Stimulated activated naive CD8-positive, alpha-beta T cell treated with anti-CD3 and anti-CD28 coated beads, Interleukin-15, Interleukin-2, amounts not matched to agents 100 U/mL and 50 U/mL, for 24 hours (primary cell): ENCODE measurements around the gene DLG5.
A peak's percentile ranks its signal among the peaks of the same experiment; 100 is the strongest.

Source experiments
- ATAC-seq: fragments of 150-1000 bp; cut with Tn5 transposase; one replicate; pipeline ENCODE4 v1.10.0; 2021
- DNase-seq: peaks from one replicate; pipeline ENCODE4 v3.0.0; 2021

Gene DLG5

DNA sequence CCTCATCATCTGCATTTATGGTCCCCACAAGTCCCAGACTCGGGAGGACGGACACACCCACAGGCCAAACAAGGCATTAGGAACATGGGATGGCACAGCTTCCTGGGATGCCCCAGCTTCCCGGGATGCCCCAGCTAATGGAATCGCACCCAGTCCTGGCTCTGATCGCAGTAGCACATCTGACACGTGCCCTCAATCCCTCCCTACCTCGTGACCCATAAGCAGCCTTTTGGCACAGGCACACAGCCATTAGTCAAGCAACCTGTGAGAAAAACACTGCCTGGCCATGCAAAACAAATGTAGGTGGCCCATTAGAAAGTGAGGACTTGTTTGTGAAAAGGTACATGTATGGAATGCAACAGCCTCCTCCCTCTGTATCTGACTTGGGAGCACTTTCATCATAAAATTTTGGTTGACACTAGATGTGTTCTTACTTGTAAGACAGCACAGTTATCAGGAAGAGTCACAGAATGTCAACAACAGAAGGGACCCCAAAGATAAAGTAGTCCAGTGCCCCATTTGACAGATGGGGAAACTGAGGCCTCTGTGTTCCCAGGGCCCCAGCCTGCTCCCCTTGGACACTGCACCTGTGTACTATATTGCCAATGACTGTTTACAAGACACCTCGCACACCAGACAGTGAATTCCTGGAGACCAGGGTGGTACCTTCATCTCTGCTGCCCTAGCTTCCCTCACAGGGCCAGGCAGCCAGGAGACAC, 34.4 kb downstream of the DLG5 start:
- ATAC-seq: no peak
- no peak for DNase-seq

DNA sequence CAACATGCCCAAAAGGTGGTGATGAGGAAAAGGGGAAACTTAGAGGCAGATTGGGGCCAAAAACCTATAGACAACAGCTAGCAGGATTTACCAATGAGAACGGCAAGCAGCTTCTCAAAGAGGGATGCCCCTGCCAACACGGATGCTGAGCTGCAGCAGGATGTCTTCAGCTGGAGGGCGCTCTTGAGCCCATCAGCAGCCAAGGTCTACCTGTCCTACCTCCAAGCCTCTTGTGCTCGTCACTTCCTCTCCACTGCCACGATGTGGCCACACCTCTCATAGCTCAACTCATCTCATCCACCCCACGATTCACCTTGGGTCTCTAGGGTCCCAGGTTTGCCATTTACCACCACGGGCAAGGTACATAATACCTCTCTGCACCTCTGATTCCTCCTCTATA, 36.5 kb downstream of the DLG5 start:
- ATAC-seq: no peak
- DNase-seq: no peak

DNA sequence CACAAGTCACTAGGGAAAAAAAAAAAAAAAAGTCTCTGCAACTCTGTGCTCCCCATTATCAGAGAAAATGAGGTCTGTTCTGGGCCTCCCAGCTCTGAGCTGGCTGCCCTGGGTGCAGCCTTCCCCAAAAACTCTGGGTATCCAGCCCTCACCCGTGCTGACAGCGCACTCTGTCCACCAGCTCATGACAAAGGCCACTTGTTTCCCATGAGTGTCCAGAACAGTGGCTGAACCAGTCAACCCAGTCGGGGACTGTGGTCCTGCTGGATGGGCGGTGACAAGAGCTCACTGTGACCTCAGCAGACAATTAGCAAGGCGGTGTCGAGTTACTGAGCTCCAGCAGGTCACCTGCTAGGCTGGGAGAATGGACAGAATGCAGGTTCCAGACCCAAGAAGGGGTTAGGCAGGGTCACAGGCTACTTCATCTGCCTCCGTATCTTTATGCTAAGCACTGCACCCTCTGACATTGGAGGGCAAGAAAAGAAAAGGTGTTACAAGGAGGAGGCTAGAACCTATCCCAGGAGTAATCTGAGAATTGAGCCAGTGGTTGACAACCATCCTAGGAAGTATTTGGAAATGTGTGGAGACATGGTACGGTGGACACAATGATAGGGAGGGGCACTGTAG, 37.2 kb downstream of the DLG5 start:
- ATAC-seq (no peak), DNase-seq (no peak)

DNA sequence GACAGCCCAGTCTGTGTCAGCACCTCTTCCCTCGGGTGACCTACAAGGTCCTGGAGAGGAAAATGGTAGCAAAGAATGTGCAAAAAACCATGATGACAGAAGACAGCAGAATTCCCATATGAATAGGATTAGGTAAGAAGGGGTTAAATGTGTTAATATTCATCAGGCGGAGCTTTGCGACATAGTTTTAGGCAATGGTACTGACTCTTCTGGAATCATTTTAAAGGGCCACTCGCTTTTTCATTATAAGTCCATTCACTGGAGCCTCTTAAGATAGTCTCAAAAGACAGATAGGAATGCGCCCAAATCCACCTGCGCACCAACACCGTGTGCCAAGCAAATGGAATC, 38.2 kb downstream of the DLG5 start:
- no peak for ATAC-seq
- no peak for DNase-seq

DNA sequence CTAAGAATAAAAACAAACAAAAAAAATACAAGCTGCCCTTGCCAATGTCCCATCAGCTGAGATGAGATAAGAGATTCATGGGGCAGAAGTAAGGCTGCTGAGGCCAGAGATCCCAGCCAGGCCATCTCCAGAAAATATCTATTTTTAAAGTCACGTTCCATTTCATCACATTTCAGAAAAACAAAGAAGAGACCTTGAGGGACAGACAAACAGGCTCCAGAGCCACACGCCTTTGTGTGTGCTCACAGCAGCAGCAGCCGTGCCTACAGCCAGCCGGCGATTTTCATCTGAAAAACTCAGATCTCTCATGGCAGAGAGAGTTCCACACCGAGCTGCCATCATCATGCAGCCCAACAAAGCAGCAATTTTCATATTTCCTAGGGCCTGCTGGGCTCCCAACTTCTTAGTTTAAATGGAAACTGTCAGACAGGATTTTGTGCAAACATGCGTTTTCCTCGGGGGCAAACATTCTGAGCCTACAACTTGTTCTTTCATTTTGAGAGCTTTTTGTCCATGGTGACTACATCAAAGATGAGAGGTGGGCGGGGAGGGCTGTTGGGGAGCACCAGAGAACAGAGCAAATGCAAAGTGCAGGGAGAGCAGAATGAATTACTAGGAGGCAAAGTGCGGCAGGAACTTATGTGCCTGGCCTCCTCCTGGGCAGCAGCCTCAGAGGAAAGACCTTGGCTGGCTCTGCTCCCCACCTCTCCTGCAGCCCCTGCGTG, 38.8 kb downstream of the DLG5 start:
- ATAC-seq (no peak), DNase-seq (no peak)

DNA sequence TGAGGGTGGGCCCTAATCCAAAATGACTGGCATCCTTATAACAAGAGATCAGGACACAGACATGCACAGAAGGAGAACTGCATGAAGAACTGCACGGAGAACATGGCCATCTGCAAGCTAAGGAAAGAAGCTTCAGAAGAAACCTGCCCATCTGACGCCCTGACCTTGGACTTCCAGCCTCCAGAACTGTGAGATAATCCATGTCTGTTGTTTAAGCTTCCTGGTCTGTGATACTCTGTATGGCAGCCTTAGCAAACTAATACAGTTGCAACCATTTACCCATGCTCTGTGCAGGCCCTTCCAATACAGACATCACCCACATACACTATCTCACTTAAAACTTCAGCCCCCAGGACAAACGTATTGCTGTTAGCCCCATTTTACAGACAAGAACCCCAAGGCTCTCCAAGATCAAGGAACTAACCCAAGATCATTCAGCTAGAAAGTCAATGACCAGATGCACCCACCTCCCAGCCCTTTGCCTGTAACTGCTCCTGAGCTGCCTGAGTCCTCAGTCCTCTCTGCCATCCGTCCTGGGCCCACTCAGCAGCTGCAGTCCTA, 39.7 kb downstream of the DLG5 start:
- ATAC-seq: no peak
- DNase-seq: no peak

DNA sequence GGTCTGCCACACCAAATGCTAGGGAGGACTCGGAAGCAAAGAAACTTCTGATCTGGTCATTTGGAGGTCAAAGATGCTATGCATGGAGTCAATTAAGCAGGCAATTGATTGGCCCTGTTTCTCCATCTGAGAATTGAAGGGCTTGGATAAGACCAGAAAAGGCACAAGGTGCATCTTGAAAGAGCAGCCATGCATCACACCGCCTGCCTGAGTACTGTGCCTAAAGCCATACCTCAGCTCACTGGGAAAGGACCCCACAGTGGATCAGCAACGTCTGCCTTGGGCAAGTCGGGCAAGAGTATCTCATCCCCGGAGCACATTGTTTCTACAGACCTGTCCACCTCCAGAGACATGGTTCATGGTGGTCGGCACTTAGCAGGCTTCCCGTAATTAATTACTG, 42.4 kb downstream of the DLG5 start:
- no peak for ATAC-seq
- DNase-seq: no peak

DNA sequence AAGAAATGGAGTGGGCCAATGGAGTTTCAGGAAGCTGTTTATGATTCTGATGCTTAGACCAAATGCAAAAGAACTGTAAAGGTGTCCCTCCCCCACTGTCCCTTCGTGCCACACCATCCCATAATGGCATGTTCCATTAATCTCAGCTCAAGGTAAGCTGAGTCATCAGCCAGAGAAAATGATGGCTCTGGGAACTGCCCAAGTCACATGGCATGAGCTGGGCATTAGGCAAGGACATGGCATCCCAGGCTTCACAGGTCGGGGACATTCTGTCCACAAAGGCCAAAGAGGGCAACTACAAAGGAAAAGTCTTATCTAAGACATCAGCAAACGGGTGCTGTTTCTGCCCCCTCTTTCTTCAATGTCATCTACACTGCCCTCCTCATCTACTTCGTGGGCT, 44.9 kb downstream of the DLG5 start:
- DNase-seq (no peak), ATAC-seq (no peak)

DNA sequence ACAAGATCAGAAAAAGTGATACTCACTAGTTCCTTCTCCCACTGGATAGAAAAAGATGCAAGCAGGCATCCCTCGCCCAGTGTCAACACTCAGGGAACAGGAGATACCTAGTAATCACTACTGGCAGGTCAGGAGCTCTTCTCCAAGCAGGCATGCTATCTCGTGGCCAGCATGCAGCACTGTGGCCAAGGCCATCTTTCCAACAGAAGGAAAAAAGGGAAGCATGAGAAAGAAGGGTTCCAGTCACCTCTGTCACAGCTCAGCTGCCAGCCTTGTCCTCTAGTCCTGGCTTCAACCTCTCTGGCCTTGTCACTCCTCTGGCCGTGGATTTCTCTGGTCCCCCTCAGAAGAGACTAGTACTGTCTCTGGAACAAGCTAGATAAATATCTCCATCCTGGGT, 45.3 kb downstream of the DLG5 start:
- DNase-seq: no peak
- ATAC-seq: no peak

DNA sequence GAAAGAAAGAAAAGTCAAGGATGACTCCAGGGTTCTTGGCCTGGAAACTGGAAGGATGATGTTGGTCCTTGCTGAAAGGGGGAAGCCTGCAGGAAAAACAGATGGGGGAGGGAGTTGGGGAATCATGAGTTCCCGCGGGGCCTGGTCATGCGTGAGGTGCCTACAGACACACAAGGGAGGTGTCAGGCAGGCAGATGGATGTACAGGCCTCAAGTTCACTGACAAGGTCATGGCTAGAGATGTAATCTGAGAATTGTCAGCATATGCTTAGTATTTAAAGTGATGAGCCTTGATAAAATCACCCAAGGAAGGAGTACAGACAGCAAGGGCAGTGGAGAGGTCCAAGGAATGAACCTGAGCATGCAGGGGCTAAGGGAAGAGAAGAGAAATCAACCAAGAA, 46.8 kb downstream of the DLG5 start:
- ATAC-seq (no peak), DNase-seq (no peak)

DNA sequence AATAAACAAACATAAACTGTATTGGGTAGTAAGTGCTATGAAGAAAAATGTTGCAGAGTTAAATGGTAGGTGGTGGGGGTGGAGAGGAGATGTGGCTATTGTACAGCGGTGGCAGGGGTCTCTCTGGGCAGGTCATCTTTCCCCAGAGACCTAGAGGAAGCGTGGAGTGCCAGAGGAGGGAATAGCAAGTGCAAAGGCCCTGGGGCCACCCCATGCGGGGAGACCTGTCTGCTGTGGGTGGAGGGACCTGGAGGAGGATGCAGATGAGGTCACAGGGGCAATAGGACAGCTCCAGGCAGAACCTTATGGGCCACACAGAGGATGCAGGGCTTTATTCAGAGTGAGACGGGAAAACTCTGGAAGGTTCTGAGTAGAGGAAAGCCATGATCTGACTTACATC, 47.5 kb downstream of the DLG5 start:
- DNase-seq: no peak
- no peak for ATAC-seq

DNA sequence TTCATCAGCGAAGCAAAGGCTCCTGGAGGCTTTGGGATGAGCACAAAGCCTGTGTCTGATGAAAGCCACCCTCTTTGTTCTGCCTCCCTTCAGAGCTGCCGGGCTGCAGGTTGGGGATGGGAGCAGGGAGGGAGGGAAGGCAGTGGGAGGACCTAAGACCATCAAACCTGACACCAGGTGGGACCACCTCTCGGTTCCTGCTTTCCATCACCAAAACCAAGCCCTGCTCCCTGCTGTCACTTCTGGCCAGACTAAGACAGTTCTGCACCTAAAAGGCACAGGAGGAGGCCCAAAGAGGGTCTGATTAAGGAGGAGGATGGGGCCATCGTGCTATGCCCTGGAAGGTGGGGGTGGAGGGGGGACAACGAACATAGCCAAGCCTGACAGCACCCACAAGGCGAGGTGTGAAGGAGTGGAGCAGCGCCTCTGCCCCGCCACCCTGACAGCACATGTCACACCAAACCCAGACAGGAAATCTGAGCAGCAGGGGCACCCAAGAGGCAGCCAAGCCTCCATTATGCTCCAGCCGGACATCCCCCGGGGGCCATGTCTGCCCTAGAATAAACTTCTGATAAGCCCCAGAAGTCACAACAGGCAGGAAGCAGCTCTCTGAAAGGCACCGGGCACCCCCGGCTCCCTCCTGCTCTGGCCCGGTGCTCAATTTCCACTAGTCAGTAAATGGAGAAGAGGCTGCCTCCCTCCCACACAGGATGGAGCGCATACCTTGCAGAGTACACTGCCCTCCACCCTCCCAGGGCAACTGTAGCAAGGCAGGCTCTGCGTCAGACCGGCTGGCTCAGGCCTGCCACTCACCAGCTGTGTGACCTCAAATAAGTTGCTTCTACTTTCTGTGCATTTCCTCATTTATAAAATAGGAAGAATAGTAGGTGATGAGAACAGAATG, 48.9 kb downstream of the DLG5 start:
- DNase-seq: peak; percentile 17
- peak; percentile 51 for ATAC-seq

DNA sequence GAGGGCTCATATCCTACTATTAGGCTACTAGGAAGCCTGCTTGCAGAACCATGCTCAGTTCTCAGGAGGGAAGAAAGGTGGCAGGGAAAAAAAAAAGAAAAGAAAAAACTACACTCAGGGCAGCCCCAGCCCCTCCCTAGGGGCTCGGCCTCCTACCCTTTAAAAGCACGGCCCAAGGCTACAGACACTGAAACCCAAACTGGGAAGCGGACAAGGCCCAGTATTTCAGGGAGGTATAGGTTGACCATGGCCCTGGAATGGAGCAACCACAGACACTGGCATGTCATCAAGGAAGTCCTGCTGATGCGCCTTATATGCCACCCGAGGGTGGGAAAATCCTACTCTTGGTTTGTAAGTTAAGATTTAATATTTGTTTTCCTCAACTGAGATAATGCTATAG, 50.8 kb downstream of the DLG5 start:
- DNase-seq (no peak), ATAC-seq (no peak)

DNA sequence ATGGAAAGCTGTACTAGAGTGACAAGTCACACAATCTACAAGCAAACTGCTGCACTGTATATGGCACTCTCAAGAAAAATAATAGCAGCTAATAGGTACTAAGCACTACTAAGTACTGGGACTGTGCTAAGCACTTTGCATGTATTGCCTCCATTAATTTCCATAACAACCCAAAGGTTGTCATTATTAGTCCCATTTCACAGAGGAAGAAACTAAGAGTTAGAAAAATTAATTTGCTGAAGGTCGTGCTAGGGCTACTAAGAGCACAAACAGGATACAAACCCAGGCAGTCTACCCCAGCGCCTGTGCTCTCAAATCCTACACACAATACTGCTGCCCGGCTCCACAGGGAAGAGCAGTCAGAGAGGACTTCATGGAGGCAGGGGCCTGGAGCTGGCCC, 51.7 kb downstream of the DLG5 start:
- no peak for DNase-seq
- no peak for ATAC-seq

DNA sequence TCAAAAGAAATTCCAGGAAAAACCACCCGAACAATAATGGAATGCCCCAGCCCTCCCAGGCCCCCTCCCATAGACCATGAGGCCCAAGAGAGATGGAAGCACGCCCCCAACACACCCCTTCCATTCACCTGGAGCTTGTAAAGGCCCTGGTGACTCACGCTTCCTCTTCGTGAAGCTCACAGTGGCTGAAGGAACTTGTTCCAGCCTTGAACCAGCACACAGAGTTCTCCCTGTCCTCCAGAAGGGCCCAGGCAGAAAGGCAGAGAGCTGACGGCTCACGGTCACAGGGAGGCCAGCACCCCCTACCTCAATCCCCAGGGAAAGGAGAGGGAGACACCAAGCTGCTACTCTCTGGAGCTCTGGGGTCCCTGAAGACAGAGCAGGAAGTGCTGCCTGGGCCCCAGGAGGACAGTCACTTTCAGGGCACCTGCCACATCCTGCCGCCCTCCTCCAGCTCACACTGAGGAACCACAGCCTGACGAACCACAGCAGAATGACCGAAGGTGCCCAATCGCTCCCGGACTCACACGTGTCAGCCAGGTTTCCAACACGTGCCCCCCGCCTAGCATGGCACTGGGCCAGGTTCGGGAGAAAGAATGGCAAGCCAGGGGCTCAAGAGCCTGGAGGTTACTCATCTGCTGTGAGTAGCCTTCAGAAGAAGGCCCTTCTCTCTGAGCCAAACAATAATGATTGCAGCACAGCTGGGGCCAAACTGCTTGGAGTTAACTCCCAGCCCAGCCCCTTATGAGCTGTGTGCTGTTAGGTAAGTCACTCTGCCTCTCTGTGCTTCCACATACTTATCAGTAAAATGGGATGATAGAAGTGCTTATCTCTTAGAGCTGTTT, 52.8 kb downstream of the DLG5 start:
- peak; percentile 61 for DNase-seq
- peak; percentile 84 for ATAC-seq

DNA sequence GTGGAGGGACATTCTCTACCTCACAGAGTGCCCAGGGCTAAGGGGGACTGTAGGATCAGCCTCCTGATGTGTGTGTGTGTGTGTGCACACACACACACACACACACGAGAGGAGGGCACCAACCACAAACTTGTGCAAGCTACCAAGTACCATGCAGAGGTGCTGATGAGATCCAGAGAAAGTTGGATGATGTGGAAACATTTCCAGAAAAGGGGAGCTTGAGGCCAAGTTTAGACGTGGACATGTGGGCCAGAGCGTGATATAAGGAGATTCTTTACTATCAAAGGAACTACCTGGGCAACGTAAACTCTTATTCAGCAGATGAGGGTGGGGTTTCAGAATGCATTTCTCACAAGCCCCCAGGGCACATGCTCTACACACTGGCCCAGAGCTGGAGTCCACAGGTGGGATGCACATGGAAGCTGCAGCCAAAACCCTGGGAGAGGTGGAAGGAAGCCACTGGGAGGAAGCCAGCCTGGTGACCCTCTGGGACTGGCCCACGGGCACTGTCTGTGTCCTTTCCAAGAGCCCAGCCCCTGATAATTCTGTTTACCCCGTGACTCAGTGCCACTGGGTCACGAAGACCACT, 53.5 kb downstream of the DLG5 start:
- DNase-seq (no peak), ATAC-seq (no peak)

DNA sequence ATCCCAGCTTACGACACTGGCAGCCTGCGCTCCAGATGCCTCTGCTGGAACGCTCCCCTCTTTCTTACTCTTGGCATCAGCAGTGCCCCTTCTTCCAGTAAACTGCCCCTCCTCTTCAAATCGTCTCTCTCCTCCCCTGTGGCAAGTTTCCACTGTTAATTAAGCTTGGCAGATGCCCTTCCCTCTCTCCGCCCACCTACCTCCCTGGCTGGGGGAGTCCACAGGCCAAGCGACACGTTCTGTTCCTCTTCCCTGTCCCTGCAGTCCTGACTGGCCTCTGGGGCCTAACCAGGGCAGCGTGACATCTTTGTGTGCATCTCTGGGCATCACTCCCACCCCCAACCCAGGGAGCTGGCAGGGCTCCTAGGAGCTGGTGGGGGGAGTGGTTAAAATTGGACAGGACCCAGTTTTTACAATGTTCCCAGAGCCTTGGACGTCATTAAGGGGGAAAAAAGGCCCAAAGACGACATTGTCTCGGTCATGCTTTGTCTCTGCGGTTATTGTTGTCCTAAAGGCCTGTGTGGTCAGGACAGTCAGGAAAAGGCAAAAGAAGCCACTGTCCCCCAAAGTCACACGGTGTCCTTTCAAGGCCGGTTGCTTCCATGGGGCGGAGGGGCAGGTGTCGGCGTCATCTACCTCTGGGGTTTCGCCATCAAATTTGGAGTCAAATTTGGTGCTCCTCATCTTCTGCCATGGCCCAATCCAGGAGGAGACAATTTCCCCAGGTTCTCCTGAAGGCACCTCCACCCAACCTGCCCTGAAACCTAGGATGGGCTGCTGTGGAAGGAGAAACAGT, 54.2 kb downstream of the DLG5 start:
- no peak for DNase-seq
- ATAC-seq: no peak

DNA sequence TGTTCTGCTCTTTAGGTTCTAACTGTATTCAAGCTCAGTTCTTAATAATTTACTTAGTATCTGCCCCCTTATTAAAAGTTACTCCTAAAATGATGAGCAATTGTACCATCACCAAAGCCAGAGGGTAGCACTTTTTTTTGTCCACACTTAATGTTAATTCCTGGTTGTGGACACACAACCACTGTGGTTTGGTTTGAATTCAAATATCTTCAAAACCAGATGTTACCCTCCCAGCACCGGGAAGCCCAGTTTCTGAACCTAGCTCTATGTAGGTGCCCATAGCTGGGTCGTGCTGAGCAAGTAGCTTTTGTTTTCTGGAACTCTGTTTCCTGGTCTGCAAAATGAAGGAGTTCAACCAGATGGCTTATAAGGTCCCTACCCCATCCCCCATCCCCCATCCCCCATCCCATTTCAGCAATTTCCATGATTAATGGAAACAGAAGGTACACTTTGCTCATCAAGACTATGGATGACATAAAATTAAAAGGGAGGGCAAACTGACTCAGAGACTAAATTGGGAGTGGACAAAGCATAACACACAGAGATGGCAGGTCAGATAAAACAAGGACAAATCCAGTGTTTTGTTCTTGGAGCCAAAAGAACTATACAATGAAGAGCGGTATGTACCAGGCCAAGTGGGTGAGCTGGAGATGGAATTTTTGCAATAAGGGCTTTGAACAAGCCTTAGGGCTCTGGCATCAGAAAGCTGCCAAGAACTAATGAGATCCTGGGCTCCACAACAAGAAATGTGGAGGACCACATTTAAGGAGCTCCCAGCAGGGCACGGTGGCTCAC, 56.7 kb downstream of the DLG5 start:
- no peak for DNase-seq
- ATAC-seq: no peak

DNA sequence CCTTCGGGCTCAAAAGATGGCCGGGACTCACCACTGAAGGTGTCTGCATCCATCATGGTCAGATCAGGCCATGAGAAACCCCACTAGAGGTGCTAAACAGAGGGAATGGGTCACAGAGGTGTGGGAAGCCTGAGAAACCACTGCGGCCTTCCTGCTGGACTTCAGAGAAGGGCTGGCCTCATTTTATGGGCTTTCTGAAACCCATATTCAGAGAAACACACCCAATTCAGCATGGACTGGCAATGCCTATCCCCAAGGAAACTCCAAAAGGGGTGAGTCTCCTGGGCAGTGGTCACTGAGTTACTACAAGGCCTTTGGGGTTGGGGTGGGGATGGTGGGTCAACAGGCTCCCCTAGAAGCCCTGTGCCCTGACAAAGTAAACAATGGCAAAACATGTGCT, 58.0 kb downstream of the DLG5 start:
- ATAC-seq: no peak
- no peak for DNase-seq
